ENCODE measurements around the gene HSP90B1.

The HSP90B1 gene

DNA sequence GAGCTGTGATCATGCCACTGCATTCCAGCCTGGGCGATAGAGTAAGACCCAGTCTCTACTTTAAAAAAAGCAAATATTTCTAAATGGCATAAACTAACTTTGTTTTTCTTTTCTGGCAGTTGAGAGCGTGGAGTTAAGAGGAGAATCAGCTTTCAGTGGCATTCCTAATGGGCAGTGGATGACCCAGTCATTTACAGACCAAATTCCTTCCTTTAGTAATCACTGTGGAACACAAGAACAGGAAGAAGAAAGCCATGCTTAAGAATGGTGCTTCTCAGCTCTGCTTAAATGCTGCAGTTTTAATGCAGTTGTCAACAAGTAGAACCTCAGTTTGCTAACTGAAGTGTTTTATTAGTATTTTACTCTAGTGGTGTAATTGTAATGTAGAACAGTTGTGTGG lies 56.6 kb downstream of the HSP90B1 start:
- no peak for DNase-seq

DNA sequence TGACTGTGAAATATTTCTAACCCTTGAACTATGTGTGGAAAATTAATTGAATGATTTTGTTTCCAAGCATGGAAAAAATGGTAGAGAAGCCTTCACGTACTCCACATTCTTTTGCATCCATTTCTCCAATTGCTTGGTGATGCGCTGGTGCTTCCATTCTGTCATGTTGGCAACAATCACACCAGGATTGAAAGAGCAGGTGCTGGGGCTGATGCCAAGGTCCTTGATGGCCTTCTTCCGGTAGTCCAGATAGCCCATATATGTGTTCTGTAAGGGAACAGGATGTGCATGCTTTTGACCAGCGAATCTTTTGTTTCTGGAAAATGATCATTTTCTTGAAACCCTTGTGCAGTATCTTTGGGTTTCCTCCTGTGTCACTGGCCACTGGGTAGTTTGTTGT lies 64.0 kb downstream of the HSP90B1 start:
- no peak for DNase-seq

DNA sequence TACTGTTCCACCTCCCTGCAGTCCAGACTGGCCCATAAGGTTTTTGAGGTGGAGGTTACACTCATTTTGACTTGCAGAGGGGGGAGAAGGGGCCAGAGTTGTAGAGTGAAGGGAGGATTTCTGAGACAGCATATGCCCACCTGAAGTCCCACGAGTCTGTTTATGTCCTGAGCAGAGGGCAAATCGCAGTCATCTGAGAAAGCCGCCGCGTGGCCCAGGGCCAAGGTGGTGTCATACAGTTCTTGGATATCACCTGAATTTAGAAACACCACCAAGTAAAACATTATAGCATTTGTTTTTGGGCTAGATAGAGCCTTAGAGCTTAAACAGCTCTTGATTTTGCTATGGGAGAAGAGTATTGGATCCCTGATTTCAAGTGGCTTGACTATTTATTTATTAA lies 66.4 kb downstream of the HSP90B1 start:
- no peak for DNase-seq

DNA sequence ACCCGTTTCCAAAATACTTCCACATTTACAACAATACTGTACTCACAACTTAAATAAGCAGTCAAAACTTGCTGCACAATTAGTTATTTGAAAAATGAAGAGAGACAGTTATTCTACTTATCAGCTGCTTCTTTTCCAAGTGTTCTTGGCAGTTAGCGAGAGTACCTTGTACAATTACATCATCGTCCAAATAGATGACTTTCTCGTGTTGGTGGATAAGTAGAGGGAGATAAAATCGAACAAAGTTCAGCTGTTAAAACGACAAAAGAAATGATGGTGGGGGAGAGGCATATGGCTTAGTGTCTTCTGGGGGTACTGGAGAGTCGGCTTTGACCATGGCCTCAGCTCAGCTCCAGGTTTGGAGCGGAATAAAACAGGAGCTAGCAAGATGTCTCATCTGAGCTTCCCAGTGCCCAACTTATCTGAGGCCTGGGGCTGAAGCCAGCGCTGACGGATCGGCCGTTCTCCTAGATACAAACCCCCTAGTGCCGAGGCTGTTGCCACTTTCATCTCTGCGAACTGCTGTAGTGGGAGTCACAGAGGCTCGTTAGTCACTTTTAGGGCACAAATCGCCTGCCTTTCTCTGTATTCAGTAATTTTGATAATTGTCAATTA lies 67.2 kb downstream of the HSP90B1 start:
- no peak for DNase-seq

All from NCI-H1694 treated with DMSO at 0.1 percent for 48 hours (cell line).